Muscle layer of duodenum (tissue), 2 donors: ENCODE measurements around the gene CD200.

Experiments
- H3K27ac ChIP-seq: one replicate; pipeline ENCODE4 v1.7.0; 2013; ENCODE audit warnings: mild to moderate bottlenecking, low read length
- H3K27me3 ChIP-seq: one replicate; pipeline ENCODE4 v1.7.0; 2013; ENCODE audit warnings: low read depth, mild to moderate bottlenecking, control low read depth, low read length
- H3K36me3 ChIP-seq, 2 donors: one replicate each; pipeline ENCODE4 v1.7.0; 2013; ENCODE audit warnings: low read length in 2 of 2, control low read depth in 1 of 2, mild to moderate bottlenecking in 1 of 2; ENCODE audit not compliant: insufficient read depth in 2 of 2, control insufficient read depth in 1 of 2
- H3K4me1 ChIP-seq, 2 donors: one replicate each; pipeline ENCODE4 v1.7.0; 2013; ENCODE audit warnings: low read length in 2 of 2, mild to moderate bottlenecking in 2 of 2, control low read depth in 1 of 2, moderate library complexity in 1 of 2; ENCODE audit not compliant: insufficient read depth in 2 of 2, control insufficient read depth in 1 of 2
- H3K4me3 ChIP-seq, 2 donors: one replicate each; pipeline ENCODE4 v1.7.0; 2013; ENCODE audit warnings: low read length in 2 of 2, low read depth in 1 of 2, mild to moderate bottlenecking in 1 of 2
- H3K9me3 ChIP-seq, 2 donors: one replicate each; pipeline ENCODE4 v1.7.0; 2013; ENCODE audit warnings: low read length in 2 of 2, control low read depth in 1 of 2, mild to moderate bottlenecking in 1 of 2; ENCODE audit not compliant: control insufficient read depth in 1 of 2
- donor health status: healthy.

Gene CD200

DNA sequence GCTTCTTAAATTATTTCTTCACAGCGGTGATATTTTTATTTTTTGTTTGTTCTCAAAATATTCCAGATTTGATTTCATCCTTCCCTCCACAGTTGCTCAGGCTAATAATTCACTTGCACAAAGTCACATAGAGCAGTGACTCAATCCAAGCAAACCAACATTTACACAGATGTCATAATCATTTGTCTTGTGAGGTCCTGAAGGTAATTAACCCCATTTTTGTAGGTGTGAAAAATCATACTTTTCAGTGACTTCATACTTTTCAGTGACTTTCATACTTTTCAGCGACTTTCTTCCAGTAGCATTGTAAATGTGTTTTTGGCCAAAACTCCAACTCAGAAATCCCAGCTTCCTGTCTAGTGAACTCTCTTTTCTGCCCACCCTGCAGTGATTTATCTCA lies 32.1 kb downstream of the CD200 start:
- no peaks in the 10 kb centered on the region for H3K36me3 ChIP-seq
- H3K4me3 ChIP-seq: no peak overlapping the region
- H3K9me3 ChIP-seq: no peaks in the 10 kb centered on the region
- H3K27ac ChIP-seq: no peak overlapping the region
- H3K4me1 ChIP-seq: no peaks in the 10 kb centered on the region
- no peaks in the 10 kb centered on the region for H3K27me3 ChIP-seq

GRCh38 chr3:112365636-112366035 lies 32.7 kb downstream of the CD200 start:
- Histone ChIP-seq H3K9me3 (no peaks in the 10 kb centered on the region), H3K4me3 (no peak overlapping the region), H3K27ac (no peak overlapping the region), H3K27me3 (no peaks in the 10 kb centered on the region), H3K36me3 (no peaks in the 10 kb centered on the region), H3K4me1 (no peaks in the 10 kb centered on the region)

GRCh38 chr3:112366522-112366921 lies 33.6 kb downstream of the CD200 start:
- H3K4me3 ChIP-seq: no peak overlapping the region
- no peaks in the 10 kb centered on the region for H3K27me3 ChIP-seq
- H3K36me3 ChIP-seq: no peaks in the 10 kb centered on the region
- no peak overlapping the region for H3K27ac ChIP-seq
- no peaks in the 10 kb centered on the region for H3K4me1 ChIP-seq
- H3K9me3 ChIP-seq: no peaks in the 10 kb centered on the region

DNA sequence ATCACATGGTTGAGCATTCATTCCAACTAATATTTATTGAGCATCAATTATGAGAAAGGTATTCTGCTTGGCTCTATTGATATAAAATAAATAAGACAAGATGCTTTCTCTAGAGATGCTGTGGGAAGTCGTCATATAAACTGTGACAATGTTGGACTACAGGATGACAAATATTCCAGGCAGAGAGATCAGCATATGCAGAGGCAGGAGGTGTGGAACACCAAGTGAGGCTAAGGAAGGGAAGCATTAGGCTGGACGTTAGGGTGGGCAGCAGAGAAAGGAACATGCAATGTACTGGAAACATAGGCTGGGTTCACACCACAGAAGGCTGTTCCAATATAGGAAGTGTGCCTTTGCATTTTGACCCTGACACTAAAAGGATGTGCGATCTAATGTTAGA lies 38.6 kb downstream of the CD200 start:
- Histone ChIP-seq H3K4me3 (no peak overlapping the region), H3K36me3 (no peaks in the 10 kb centered on the region), H3K27me3 (no peaks in the 10 kb centered on the region), H3K27ac (no peak overlapping the region), H3K4me1 (no peaks in the 10 kb centered on the region), H3K9me3 (no peaks in the 10 kb centered on the region)

GRCh38 chr3:112372396-112372795 lies 39.4 kb downstream of the CD200 start:
- Histone ChIP-seq H3K4me3 (no peak overlapping the region), H3K36me3 (no peaks in the 10 kb centered on the region), H3K27ac (no peak overlapping the region), H3K27me3 (no peaks in the 10 kb centered on the region), H3K9me3 (no peaks in the 10 kb centered on the region), H3K4me1 (no peaks in the 10 kb centered on the region)

DNA sequence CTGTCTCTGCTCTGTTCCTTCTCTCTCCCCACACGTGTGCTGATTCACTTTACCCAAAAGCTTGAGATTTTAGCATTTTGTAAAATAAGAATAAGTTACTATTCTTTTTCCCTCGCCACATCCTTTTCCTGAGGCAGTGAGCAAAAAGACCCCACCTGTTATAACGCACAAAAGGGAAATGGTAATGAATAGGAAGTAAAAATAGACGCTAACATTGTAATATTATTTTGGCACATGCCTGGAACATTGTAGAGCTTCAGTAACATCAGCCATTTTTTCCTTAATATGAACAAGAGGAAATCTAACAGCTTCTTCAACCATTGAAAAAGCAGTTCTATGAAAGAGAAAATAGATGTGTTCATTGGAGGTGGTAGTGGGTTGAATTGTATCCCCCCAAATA lies 40.5 kb downstream of the CD200 start:
- Histone ChIP-seq H3K27me3 (no peaks in the 10 kb centered on the region), H3K4me3 (no peak overlapping the region), H3K27ac (no peak overlapping the region), H3K9me3 (no peaks in the 10 kb centered on the region), H3K36me3 (no peaks in the 10 kb centered on the region), H3K4me1 (no peaks in the 10 kb centered on the region)

- H3K4me3 ChIP-seq: no peak overlapping the region
- no peak overlapping the region for H3K27ac ChIP-seq
- no peaks in the 10 kb centered on the region for H3K27me3 ChIP-seq
- H3K4me1 ChIP-seq: no peaks in the 10 kb centered on the region
- H3K9me3 ChIP-seq: no peaks in the 10 kb centered on the region
- no peaks in the 10 kb centered on the region for H3K36me3 ChIP-seq
Measured at GRCh38 chr3:112373924-112374323, 41.0 kb downstream of the CD200 start.

- Histone ChIP-seq H3K27ac (no peak overlapping the region), H3K9me3 (no peaks in the 10 kb centered on the region), H3K36me3 (no peaks in the 10 kb centered on the region), H3K4me1 (no peaks in the 10 kb centered on the region), H3K4me3 (no peak overlapping the region), H3K27me3 (no peaks in the 10 kb centered on the region)
Measured at GRCh38 chr3:112374333-112374734, 41.4 kb downstream of the CD200 start.

GRCh38 chr3:112375117-112375516 lies 42.2 kb downstream of the CD200 start:
- H3K36me3 ChIP-seq: no peaks in the 10 kb centered on the region
- no peak overlapping the region for H3K27ac ChIP-seq
- H3K4me1 ChIP-seq: no peaks in the 10 kb centered on the region

DNA sequence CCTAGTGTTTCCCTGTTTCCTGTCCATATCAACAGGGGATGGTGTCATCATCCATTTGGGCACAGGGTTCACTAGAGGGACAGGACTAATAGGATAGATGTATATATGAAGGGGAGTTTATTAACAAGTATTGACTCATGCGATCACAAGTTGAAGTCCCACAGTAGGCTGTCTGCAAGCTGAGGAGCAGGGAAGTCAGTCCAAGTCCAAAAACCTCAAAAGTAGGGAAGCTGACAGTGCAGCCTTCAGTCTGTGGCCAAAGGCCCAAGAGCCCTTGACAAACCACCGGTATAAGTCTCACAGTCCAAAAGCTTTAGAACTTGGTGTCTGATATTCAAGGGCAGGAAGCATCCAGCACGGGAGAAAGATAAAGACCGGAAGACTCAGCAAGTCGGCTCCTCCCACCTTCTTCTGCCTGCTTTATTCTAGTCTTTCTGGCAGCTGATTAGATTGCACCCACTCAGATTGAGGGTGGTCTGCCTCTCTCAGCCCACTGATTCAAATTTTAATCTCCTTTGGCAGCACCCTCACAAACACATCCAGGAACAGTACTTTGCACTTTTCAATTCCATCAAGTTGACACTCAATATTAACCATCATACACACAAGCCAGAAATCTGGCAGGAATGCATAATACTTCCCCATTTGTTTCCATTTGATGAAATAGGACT lies 43.4 kb downstream of the CD200 start:
- no peaks in the 10 kb centered on the region for H3K9me3 ChIP-seq
- no peaks in the 10 kb centered on the region for H3K4me1 ChIP-seq
- no peaks in the 10 kb centered on the region for H3K27me3 ChIP-seq
- no peaks in the 10 kb centered on the region for H3K36me3 ChIP-seq
- H3K4me3 ChIP-seq: no peak overlapping the region
- no peak overlapping the region for H3K27ac ChIP-seq

More at GRCh38 chr3:112375117-112375516, 42.2 kb downstream of the CD200 start:
- Histone ChIP-seq H3K4me3 (no peak overlapping the region), H3K9me3 (no peaks in the 10 kb centered on the region), H3K27me3 (no peaks in the 10 kb centered on the region)

GRCh38 chr3:112376992-112377391 lies 44.0 kb downstream of the CD200 start:
- Histone ChIP-seq H3K36me3 (no peaks in the 10 kb centered on the region), H3K27me3 (no peaks in the 10 kb centered on the region), H3K27ac (no peak overlapping the region), H3K4me3 (no peak overlapping the region), H3K9me3 (no peaks in the 10 kb centered on the region), H3K4me1 (no peaks in the 10 kb centered on the region)

GRCh38 chr3:112377568-112378071 lies 44.7 kb downstream of the CD200 start:
- Histone ChIP-seq H3K36me3 (no peaks in the 10 kb centered on the region), H3K27ac (no peak overlapping the region), H3K9me3 (no peaks in the 10 kb centered on the region), H3K27me3 (no peaks in the 10 kb centered on the region), H3K4me1 (no peaks in the 10 kb centered on the region), H3K4me3 (no peak overlapping the region)
